Measurements from ENCODE around the gene REPIN1.

Gene REPIN1

GRCh38 chr7:150421831-150422230 lies 53.2 kb downstream of the REPIN1 start:
- DNase-seq, result no peak
- Histone ChIP-seq H3K4me1 (ENCODE audit: control insufficient read depth, insufficient read depth, low read length, poor library complexity, severe bottlenecking) (no peaks in the 10 kb centered on the region), H3K9me3 (ENCODE audit: control insufficient read depth, low read length) (no peaks in the 10 kb centered on the region), H3K27ac (ENCODE audit: insufficient read depth, low read length, poor library complexity, severe bottlenecking) (no peak overlapping the region), H3K36me3 (ENCODE audit: control insufficient read depth, insufficient read depth, low read length) (no peaks in the 10 kb centered on the region), H3K4me3 (ENCODE audit: insufficient read depth, low read depth, low read length, poor library complexity, severe bottlenecking) (no peak overlapping the region), H3K27me3 (replicated peaks; ENCODE audit: control insufficient read depth, insufficient read depth, low read length, poor library complexity, severe bottlenecking) (no peaks in the 10 kb centered on the region)
